ENCODE results near the gene RIMBP2.
"Not testable (repeated sequence)": the region's sequence is repeated elsewhere in the genome, so short reads cannot be mapped to it uniquely, and the experiment has no call there.

Gene RIMBP2, protein sequence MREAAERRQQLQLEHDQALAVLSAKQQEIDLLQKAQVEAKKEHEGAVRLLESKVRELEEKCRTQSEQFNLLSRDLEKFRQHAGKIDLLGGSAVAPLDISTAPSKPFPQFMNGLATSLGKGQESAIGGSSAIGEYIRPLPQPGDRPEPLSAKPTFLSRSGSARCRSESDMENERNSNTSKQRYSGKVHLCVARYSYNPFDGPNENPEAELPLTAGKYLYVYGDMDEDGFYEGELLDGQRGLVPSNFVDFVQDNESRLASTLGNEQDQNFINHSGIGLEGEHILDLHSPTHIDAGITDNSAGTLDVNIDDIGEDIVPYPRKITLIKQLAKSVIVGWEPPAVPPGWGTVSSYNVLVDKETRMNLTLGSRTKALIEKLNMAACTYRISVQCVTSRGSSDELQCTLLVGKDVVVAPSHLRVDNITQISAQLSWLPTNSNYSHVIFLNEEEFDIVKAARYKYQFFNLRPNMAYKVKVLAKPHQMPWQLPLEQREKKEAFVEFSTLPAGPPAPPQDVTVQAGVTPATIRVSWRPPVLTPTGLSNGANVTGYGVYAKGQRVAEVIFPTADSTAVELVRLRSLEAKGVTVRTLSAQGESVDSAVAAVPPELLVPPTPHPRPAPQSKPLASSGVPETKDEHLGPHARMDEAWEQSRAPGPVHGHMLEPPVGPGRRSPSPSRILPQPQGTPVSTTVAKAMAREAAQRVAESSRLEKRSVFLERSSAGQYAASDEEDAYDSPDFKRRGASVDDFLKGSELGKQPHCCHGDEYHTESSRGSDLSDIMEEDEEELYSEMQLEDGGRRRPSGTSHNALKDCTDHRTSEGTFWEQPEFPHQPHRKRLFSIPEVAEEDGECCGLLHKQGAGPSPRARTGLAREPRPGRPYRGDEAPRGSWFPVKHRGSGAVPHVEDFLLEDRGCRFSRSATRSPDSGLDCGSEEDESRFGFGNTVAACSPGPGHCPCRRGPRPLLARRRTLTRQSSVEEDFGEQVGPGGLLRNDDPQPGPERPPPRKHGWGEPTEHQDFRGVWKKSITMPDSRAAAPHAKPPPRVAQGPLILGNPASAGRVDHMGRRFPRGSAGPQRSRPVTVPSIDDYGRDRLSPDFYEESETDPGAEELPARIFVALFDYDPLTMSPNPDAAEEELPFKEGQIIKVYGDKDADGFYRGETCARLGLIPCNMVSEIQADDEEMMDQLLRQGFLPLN (N-terminal part only)

DNA sequence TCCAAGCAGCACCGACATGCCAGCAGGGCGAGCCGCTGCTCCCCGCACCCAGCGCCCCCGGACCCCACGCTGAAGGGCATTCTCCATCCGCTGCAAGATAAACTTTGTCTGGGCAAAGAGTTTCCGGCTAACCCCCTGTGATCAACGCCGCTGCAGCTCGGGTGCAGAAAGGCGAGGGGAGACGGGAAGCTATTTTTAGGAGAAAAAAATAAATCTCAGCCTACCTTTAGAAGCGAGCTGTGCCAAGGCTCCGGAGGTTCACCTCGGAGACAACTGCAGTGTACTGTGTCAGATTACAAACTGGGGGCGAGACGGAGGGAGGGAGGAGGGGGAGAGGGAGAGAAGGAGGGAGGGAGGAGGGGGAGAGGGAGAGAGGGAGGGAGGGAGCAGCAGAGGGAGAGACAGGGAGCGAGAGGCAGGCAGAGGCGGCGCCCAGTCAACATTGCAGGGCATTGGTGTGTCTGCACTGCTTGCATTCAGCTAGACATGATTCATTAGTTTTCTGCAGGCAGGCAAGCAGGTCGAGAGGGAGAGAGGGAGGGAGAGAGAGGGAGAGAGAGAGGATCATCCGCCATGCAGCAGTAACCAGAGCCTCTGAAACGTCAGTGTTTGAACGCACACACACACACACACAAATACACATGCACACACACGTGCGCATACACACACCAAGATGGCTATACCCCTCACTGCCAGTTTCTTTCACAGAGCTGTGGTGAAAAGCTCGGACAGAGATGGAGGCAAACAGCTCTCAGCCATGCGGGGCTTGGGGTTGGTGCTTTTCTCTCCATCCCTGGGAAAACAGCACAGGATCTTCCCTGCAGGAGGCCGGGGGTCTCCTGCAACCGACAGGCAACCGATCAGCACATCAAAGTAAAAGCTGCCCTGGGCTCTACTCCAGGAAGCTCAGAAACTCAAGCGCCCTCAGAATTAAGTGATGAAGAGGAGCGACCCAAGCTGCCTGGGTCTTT lies at the start of gene RIMBP2:
Gene RIMBP2 (minus strand): TSS at position 302 of the 971 bp plus-strand sequence. CDS start 237,286 bp downstream, outside the sequence.
- no peak for DNase-seq (ENCODE audit: low read depth in 2 of 3, low spot score in 2 of 3)

DNA sequence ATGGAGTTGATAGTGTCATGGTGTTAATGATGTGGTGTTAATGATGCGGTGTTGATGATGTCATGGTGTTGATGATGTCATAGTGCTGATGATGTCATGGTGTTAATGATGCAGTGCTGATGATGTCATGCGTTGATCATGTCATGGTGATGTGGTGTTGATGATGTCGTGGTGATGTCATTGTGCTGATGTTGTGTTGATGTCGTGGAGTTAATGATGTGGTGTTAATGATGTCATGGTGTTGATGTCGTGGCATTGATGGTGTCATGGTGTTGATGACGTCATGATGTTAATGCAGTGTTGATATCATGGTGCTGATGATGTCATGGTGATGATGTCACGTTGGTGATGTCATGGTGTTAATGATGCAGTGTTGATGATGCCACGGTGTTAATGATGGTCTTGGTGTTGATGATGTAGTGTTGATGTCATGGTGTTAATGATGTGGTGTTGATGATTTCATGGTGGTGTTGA lies 49.1 kb upstream of the RIMBP2 start:
- DNase-seq (ENCODE audit: low read depth in 2 of 3, low spot score in 2 of 3) = no peak

DNA sequence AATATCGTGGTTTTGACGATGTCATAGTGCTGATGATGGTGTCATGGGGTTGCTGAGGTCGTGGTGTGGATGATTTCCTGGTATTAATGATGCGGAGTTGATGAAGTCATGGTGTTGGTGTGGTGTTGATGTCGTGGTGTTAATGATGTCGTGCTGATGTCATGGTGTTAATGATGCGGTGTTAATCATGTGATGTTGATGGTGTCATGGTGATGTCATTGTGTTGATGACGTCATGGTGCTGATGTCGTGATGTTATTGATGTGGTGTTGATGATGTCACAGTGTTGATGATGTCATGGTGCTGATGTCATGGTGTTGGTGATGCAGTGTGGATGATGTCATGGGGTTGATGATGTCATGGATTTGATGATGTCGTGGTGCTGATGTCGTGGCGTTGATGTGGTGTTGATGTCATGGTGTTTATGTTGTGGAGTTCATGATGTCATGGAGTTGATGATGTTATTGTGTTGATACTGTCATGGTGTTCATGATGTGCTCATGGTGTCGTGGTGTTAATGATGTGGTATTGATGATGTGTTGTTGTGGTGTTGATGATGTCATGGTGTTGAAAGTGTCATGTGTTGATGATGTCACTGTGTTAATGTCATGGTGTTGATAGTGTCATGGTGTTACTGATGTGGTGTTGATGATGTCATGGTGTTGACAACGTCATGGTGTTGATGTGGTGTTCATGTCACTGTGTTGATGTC lies 48.5 kb upstream of the RIMBP2 start:
- DNase-seq (ENCODE audit: low read depth in 2 of 3, low spot score in 2 of 3) = peak in 1 of 3 experiments; percentile 44

DNA sequence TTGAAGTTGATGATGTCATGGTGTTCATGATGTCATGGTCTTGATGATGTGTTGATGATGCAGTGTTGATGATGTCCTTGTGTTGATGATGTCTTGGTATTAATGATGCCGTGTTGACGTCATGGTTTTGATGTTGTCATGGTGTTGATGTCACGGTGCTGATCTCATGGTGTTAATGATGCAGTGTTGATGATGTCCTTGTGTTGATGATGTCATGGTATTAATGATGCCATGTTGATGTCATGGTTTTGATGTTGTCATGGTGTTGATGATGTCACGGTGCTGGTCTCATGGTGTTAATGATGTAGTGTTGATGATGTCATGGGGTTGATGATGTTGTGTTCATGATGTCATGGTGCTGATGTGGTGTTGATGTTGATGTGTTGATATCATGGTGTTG lies 48.0 kb upstream of the RIMBP2 start:
- no peak for DNase-seq (ENCODE audit: low read depth in 2 of 3, low spot score in 2 of 3)

DNA sequence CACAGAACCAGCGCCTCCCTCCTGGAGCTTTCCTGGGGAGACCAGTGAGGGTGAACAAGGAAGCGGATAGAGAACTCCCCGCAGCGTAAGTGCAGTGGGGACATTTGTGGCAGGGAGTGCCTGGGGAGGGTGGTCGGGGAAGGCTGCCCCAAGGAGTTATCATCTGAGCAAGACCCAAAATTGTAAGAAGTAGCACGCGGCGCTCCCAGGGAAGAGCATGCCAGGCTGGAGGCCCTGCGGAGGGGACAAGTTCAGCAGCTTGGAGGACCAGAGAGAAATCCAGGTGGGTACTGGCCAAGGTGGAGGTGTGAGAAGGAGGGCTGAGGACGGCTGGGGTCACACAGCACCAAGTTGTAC lies 46.2 kb upstream of the RIMBP2 start:
- no peak for DNase-seq (ENCODE audit: low read depth in 2 of 3, low spot score in 2 of 3)

DNA sequence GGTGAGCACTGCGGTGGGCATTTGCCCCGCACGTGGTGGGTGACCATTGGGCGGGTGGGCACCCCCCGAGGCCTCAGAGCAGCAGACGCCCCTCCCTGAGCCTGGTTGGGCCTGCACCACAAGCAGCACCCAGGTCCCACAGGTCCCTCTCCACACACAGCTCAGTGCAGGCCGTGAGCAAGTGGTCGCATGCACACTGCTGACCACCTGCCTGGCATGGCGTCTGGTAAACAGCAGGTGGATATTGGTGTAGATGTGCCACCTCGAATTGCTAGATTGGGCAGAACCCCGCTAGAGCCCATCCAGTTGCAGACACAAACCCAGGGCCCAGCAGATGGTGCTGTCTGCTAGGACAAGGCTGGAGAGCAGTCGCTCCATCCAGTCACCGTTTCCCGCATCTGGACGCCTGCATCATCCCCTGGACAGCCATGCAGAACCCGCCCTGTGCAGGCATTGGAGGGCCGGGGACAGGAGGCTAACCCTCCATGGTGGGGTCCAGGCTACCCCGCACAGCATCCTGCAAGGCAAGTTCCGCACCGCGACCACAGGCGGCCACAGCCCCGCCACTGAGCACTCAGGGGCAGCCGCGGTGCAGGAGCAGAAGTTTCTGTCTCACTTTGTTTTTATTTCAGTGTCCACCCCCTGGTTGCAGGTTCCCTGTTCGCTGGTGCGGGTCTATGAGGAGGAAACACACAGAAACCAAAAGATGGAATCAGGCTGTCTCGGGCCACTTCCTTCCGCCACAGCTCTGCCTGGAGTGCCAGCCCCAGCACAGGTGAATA lies 45.6 kb upstream of the RIMBP2 start:
- DNase-seq (ENCODE audit: low read depth in 2 of 3, low spot score in 2 of 3) = peak in 1 of 3 experiments; percentile 26

DNA sequence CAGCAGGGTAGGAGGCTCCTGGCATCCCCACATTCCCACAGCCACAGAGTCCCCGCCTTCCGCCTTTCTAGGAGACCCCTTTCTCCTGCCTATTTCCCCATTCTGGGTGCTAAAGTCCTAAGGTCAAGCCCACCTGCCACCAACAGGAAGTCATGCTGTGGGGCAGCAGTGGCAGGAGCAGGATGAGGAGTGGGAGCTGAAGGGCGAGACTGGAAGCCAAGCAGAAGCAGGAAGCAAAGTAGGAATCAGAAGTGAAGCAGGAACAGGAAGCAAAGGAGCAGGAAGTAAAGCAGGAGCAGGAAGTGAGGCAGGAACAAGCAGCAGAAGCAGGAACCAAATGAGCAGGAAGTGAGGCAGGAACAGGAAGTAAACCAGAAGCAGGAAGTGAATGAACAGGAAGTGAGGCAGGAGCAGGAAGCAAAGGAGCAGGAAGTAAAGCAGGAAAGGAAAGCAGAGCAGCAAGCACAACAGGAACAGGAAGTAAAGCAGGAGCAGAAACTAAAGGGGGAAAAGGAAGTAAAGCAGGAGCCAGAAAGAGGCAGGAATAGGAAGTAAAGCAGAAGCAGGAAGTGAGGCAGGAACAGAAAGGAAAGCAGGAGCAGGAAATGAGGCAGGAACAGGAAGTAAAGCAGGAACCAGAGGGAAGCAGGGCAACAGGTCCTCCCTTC lies 38.3 kb upstream of the RIMBP2 start:
- no peak for DNase-seq (ENCODE audit: low read depth in 2 of 3, low spot score in 2 of 3)

DNA sequence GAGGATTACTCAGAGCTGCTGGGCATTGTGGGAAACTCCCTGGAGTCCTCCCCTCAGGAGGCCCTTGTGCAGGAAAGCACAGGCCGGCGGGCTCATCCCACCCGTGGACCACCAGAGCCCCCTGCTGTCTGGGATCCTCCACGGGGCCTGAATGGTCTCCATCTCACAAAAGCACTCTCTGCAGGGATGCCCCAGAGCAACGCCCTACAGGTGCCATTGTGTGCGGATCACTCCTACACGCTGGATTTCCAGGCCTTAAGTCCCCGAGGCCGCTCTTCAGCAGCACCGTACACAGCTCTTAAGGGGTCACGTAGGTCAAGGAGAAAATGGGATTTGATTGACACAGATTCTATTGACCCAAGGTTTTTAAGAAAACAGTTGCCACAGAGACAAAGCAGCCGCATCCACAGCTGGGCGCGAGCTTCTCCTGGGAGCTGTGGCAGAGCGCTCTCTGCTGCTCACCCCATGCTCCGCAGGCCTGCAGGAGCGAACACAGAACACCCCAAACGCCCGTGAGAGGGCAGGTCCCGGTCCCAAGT lies 36.7 kb upstream of the RIMBP2 start:
- no peak for DNase-seq (ENCODE audit: low read depth in 2 of 3, low spot score in 2 of 3)

DNA sequence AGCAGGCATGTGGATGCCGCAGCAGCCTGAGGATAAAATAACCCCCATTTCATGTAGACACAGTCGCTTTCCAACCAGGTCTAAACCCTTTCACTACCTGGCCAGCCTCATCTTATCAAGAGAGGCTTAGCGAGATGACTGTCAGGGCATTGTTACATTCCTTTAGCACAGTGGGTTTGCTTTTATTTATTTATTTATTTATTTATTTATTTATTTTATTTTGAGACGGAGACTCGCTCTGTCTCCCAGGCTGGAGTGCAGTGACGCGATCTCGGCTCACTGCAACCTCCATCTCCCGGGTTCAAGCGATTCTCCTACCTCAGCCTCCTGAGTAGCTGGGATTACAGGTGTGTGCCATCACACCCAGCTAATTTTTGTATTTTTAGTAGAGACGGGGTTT lies 35.9 kb upstream of the RIMBP2 start:
- not testable (repeated sequence) for DNase-seq (ENCODE audit: low read depth in 2 of 3, low spot score in 2 of 3)

DNA sequence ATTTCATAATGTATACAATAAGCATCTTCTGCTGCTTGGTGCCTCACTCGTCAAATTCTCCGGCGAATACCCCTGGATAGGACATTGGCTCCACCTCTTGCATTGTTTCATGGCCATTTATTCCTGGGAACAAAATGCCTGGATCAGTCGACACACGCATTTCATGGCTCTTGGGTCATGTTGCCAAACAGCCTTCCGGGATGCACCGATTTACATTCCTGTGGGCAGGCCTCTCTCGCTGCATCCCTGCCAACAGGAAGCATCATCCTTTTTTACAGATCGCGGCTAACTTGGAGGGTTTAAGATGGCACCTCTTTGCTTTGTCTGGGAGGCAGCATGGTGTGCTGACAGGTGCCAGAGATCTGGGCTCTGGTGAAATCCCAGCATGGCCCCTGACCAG lies 32.7 kb upstream of the RIMBP2 start:
- no peak for DNase-seq (ENCODE audit: low read depth in 2 of 3, low spot score in 2 of 3)

DNA sequence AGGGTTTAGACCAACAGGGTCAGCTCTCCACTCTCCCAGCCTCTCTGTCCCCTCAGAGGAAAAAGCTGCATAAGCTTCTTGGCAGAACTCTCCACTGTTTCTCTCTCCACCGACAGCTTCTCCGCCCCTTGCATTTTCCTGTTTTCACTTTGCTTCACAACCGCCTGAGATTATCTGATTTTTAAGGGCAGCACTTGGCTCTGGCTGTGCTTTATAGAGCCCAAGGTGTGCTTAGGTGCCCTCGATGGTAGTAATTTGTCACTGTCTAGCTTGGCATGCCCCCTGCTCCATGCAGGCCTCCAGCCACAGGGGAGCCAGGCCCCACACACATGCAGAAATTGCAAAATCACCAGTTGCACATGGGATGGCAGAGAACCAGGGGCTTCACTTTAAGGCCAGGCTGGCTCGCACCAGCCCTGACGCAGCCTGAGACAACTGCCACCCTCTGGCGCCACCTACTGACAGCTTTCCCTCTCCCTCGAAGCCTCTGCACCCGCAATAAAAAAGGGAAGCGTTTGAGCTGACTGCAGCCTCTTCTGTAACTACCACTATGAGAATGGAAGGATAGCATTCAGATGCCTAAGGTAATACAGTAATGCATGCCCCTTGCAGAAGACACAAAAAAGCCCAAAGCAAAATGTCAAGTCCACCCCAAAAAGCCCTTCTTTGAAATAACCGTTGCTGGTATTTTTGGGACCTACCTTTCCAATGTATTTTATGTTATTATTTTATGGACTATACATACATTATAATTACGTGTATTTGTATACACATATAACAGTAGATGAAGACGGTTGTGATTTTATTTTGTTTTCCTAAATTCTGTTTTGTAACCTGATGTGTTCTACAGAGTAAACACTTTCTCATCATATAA lies 32.0 kb upstream of the RIMBP2 start:
- peak; percentile 23 to 62 (median 60) for DNase-seq (ENCODE audit: low read depth in 2 of 3, low spot score in 2 of 3)

DNA sequence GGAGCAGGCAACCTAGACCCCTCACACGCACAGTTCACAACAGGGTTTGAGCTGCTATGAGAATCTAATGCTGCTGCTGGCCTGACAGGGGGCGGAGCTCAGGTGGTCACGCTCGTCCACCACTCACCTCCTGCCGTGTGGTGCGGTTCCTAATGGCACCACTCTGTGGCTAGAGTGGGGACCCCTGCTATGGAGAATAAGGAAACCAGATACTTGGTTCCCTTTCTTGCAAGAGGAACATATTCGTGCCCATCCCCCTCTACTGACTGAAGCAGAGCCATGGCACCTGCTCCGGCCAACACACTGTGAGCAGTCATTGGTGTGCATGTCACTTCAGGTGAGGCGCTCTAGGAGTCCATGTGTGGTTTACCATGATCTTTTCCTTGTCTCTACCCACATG lies 30.4 kb upstream of the RIMBP2 start:
- DNase-seq (ENCODE audit: low read depth in 2 of 3, low spot score in 2 of 3) = no peak

DNA sequence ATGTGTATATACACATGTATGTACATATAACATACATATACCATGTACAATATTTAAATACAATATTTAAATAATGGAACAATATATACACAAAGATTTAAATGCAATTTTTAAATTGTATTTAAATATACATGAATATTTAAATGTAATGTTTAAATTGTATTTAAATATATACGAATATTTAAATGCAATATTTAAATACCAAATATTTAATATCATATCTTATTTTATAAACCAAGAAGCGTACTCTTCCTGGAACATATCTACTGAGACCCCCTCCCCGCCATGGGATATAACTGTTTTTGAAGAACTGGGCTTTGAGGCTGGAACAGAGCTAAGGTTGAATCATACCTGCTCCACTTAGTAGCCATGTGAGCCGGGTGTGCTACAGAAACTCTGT lies 29.8 kb upstream of the RIMBP2 start:
- DNase-seq (ENCODE audit: low read depth in 2 of 3, low spot score in 2 of 3) = no peak

DNA sequence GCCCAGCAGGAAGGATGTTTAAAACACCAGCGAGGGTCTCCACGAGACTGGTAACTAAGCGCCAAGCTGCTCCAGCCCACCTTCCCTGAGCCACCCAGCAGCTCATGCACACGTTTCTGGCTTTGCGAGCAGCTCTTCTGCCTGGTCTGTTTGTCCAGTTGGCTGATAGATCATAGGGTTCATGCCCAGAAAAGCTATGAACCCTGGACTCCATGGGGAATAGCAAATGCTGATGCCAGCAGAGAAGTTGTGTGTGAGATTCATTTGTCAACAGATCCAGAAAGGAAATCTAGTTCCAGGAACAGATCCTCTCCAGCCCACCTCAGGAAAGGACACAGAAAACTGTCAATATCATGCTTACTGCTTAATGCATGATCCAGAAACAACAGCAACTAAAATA lies 28.2 kb upstream of the RIMBP2 start:
- no peak for DNase-seq (ENCODE audit: low read depth in 2 of 3, low spot score in 2 of 3)

DNA sequence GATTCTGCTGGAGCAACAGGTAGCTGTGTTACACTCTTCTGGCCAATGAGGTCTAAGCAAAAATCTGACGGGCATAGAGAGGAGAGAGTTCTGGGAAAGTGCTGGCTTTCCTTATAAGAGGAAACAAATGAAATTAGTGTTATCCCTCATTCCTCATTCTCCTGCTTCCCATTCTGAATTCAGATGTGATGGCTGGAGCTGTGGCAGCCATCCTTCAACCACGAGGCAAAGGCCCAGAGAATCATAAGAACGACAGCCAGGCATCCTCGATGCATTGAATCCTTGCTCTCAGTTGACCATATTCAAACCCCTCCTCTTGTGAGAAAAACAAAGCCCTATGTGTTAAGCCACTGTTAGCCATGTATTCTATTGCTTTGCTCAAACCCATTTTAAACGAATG lies 27.5 kb upstream of the RIMBP2 start:
- no peak for DNase-seq (ENCODE audit: low read depth in 2 of 3, low spot score in 2 of 3)

DNA sequence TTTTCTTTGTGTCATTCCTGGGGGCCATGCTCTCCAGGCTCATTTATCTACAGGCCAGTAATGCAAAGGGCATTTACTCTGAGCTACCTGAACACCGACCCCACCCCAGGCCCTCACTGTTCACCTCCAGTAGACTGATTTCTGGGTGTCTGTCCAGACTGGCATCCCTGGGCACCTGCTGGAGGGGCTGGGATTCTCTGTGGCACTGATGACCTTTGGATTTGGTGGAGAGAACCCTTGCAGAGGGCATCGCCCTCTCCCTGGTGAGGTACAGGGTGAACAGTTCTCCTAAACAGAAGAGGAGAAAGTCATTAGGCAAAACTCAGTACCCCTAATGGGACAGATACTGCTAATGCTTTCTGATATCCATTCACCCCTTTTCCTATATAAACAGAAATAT lies 27.1 kb upstream of the RIMBP2 start:
- DNase-seq (ENCODE audit: low read depth in 2 of 3, low spot score in 2 of 3) = no peak

DNA sequence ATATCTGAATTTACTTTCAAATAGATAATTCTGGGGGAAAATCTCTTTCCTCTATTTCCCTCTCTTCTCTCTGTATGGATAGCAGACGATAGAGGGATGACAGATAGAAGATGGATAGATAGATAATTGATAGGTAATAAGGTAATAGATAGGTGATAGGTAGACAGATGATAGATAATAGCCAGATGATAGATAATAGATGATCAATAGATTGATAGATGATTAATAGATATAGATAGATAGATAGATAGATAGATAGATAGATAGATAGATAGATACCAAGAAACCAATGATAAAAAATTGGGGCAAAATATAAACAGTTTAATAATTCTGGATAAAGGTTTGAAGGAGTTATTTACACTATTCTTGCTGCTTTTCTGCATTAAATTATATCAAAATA lies 26.6 kb upstream of the RIMBP2 start:
- DNase-seq (ENCODE audit: low read depth in 2 of 3, low spot score in 2 of 3) = no peak
